Measurements from ENCODE around the gene CD68. TPM values are rescaled to one million over a fixed set of nuclear protein-coding genes. Genes with fewer than 3 reads are reported as not detected.
"Not testable (repeated sequence)": the region's sequence is repeated elsewhere in the genome, so short reads cannot be mapped to it uniquely, and the experiment has no call there.

CD68 gene
- total RNA-seq, 1 experiment from 2014 or later = 1.6 TPM

DNA sequence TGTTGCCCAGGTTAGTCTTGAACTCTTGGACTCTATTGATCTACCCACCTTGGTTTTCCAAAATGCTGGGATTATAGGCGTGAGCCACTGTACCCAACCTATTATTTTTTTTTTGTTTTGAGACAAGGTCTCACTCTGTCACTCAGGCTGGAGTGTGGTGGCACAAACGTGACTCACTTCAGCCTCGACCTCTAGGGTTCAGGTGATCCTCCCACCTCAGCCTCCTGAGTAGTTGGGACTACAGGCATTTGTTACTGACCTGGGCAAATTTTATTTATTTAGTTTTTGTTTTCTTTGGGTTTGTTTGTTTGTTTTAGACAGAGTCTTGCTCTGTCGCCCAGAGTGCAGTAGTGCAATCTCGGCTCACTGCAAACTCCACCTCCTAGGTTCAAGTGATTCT is 44.2 kb downstream of the CD68 start:
- Mint-ChIP-seq H3K4me3 (ENCODE audit: unreplicated experiment) (no peak overlapping the region), H3K4me1 (ENCODE audit: low read depth, unreplicated experiment) (no peaks in the 10 kb centered on the region), H3K27me3 (ENCODE audit: insufficient read depth, unreplicated experiment) (no peaks in the 10 kb centered on the region), H3K27ac (ENCODE audit: unreplicated experiment) (no peak overlapping the region), H3K9me3 (ENCODE audit: unreplicated experiment) (no peaks in the 10 kb centered on the region), H3K36me3 (ENCODE audit: insufficient read depth, unreplicated experiment) (no peaks in the 10 kb centered on the region)
- Histone ChIP-seq H3K36me3 (ENCODE audit: control insufficient read depth, insufficient read depth, low read length) (no peaks in the 10 kb centered on the region), H3K9me3 (no peaks in the 10 kb centered on the region), H3K4me3 (ENCODE audit: low read depth, low read length) (no peak overlapping the region), H3K4me1 (no peaks in the 10 kb centered on the region), H3K27me3 (replicated peaks; ENCODE audit: control insufficient read depth, insufficient read depth, low read length) (no peaks in the 10 kb centered on the region)
- POLR2A ChIA-PET = no interaction called here
- no peak for DNase-seq
- no TSS peak for BruUV-seq (replicated peaks)
- no peak for TF ChIP-seq CTCF (IDR thresholded peaks at IDR 0.05; ENCODE audit: insufficient read depth in 1 of 2, low read depth in 1 of 2, low read length in 1 of 2, severe bottlenecking in 1 of 2, unreplicated experiment in 1 of 2)
- CTCF ChIA-PET = no interaction called here
- intact Hi-C loops (cut with micrococcal nuclease; ENCODE audit: unreplicated experiment) = no loop called here

GRCh38 chr17:7625749-7626148 is 46.3 kb downstream of the CD68 start:
- BruUV-seq (replicated peaks); H3K36me3 ChIP-seq (ENCODE audit: control insufficient read depth, insufficient read depth, low read length); H3K36me3 Mint-ChIP-seq (ENCODE audit: insufficient read depth, unreplicated experiment); POLR2A ChIA-PET; CTCF ChIA-PET; H3K4me3 Mint-ChIP-seq (ENCODE audit: unreplicated experiment); H3K27me3 ChIP-seq (replicated peaks; ENCODE audit: control insufficient read depth, insufficient read depth, low read length); H3K27me3 Mint-ChIP-seq (ENCODE audit: insufficient read depth, unreplicated experiment); H3K4me3 ChIP-seq (ENCODE audit: low read depth, low read length); H3K9me3 ChIP-seq; H3K4me1 ChIP-seq; H3K9me3 Mint-ChIP-seq (ENCODE audit: unreplicated experiment); H3K4me1 Mint-ChIP-seq (ENCODE audit: low read depth, unreplicated experiment); intact Hi-C loops (cut with micrococcal nuclease; ENCODE audit: unreplicated experiment); H3K27ac Mint-ChIP-seq (ENCODE audit: unreplicated experiment); DNase-seq: not testable (repeated sequence)

- Histone ChIP-seq H3K9me3 (no peaks in the 10 kb centered on the region), H3K36me3 (ENCODE audit: control insufficient read depth, insufficient read depth, low read length) (no peaks in the 10 kb centered on the region), H3K4me1 (peaks cover 3% of the 10 kb centered on the region; the same call in 1 of the 2 replicates), H3K27me3 (replicated peaks; ENCODE audit: control insufficient read depth, insufficient read depth, low read length) (no peaks in the 10 kb centered on the region), H3K4me3 (ENCODE audit: low read depth, low read length) (peak overlapping the region; percentile 52; the same call in 1 of the 2 replicates)
- no peaks in the 10 kb centered on the region for H3K4me1 Mint-ChIP-seq (ENCODE audit: low read depth, unreplicated experiment)
- intact Hi-C loops (cut with micrococcal nuclease; ENCODE audit: unreplicated experiment) = no loop called here
- no peaks in the 10 kb centered on the region for H3K9me3 Mint-ChIP-seq (ENCODE audit: unreplicated experiment)
- no peak for DNase-seq
- no peak overlapping the region for H3K27ac Mint-ChIP-seq (ENCODE audit: unreplicated experiment)
- no peaks in the 10 kb centered on the region for H3K36me3 Mint-ChIP-seq (ENCODE audit: insufficient read depth, unreplicated experiment)
- BruUV-seq (replicated peaks) = TSS peak; percentile 90
- H3K27me3 Mint-ChIP-seq (ENCODE audit: insufficient read depth, unreplicated experiment) = no peaks in the 10 kb centered on the region
- ChIA-PET POLR2A (no interaction called here), CTCF (interaction anchor here (2.0 kb wide), 1 partner anchor 11 kb away, joined by 9 read pairs; the partner anchor contains the start of gene FXR2)
- H3K4me3 Mint-ChIP-seq (ENCODE audit: unreplicated experiment) = no peak overlapping the region
- TF ChIP-seq CTCF (IDR thresholded peaks at IDR 0.05; ENCODE audit: insufficient read depth in 1 of 2, low read depth in 1 of 2, low read length in 1 of 2, severe bottlenecking in 1 of 2, unreplicated experiment in 1 of 2) = no peak
Observed at GRCh38 chr17:7626307-7626706, 46.9 kb downstream of the CD68 start.

- CTCF ChIA-PET = interaction anchor here (0.6 to 2.0 kb wide), 4 partner anchors 12 to 89 kb away, joined by 3 to 9 read pairs (median 4); partner anchors contain the start of genes FXR2, MPDU1 and WRAP53
Observed at GRCh38 chr17:7626956-7627249, 47.5 kb downstream of the CD68 start.

More at GRCh38 chr17:7626956-7627249, 47.5 kb downstream of the CD68 start:
- TF ChIP-seq CTCF (IDR thresholded peaks at IDR 0.05; ENCODE audit: insufficient read depth in 1 of 2, low read depth in 1 of 2, low read length in 1 of 2, severe bottlenecking in 1 of 2, unreplicated experiment in 1 of 2) = no peak
- Histone ChIP-seq H3K4me3 (ENCODE audit: low read depth, low read length) (peak overlapping the region; percentile 52), H3K36me3 (ENCODE audit: control insufficient read depth, insufficient read depth, low read length) (no peaks in the 10 kb centered on the region), H3K9me3 (no peaks in the 10 kb centered on the region), H3K27me3 (replicated peaks; ENCODE audit: control insufficient read depth, insufficient read depth, low read length) (no peaks in the 10 kb centered on the region), H3K4me1 (peaks cover 3% of the 10 kb centered on the region; the same call in 1 of the 2 replicates)
- Mint-ChIP-seq H3K27ac (ENCODE audit: unreplicated experiment) (no peak overlapping the region), H3K4me3 (ENCODE audit: unreplicated experiment) (peak overlapping the region; percentile 77), H3K9me3 (ENCODE audit: unreplicated experiment) (no peaks in the 10 kb centered on the region), H3K27me3 (ENCODE audit: insufficient read depth, unreplicated experiment) (no peaks in the 10 kb centered on the region), H3K36me3 (ENCODE audit: insufficient read depth, unreplicated experiment) (no peaks in the 10 kb centered on the region), H3K4me1 (ENCODE audit: low read depth, unreplicated experiment) (no peaks in the 10 kb centered on the region)
- POLR2A ChIA-PET = interaction anchor here (1.4 kb wide), 1 partner anchor 60 kb away, joined by 12 read pairs; the partner anchor contains the start of gene TP53
- no peak for DNase-seq
- BruUV-seq (replicated peaks) = no TSS peak
- intact Hi-C loops (cut with micrococcal nuclease; ENCODE audit: unreplicated experiment) = no loop called here
